Panc1 (cell line): ENCODE measurements around the gene NDC1. TPM values are rescaled to one million over a fixed set of nuclear protein-coding genes. Genes with fewer than 3 reads are reported as not detected.

Experiments used
- ATAC-seq: fragments of 200-7000 bp; cut with Tn5 transposase; 2 replicates; pipeline ENCODE4 v1.9.1; 2020; ENCODE audit warnings: mild to moderate bottlenecking, moderate library complexity
- BruUV-seq: library from RNA; stranded (reverse); fragments of 400-500 nt; replicated peaks from 2 replicates; lab custom pipeline; 2021; lab: Mats Ljungman, UMichigan
- CTCF ChIA-PET: fragments of 300-600 bp; sonication (Branson Sonifier 250); formaldehyde crosslinking; loops from one replicate; lab custom pipeline; 2022; ENCODE audit warnings: antibody characterized with exemption; lab: Charles Lee
- POLR2A ChIA-PET: fragments of 300-600 bp; sonication (Branson Sonifier 250); formaldehyde crosslinking; loops from one replicate; lab custom pipeline; 2022; ENCODE audit warnings: antibody characterized with exemption; lab: Charles Lee
- DNase-seq: peaks from one replicate; pipeline ENCODE4 v3.0.0-alpha.2; 2010; ENCODE audit warnings: low read depth, low spot score
- H3K27ac ChIP-seq: 2 replicates; pipeline ENCODE4 v1.5.1; 2011; ENCODE audit warnings: mild to moderate bottlenecking, low read length, inconsistent platforms
- H3K27me3 ChIP-seq: fragments of 200-500 bp; sonication (Bioruptor generic); 2 replicates; pipeline ENCODE4 v1.6.0; 2014; ENCODE audit warnings: low read length, inconsistent platforms; ENCODE audit not compliant: control insufficient read depth, insufficient read depth
- H3K36me3 ChIP-seq: fragments of 200-500 bp; sonication (Bioruptor generic); 2 replicates; pipeline ENCODE4 v1.5.1; 2014; ENCODE audit warnings: inconsistent platforms, mild to moderate bottlenecking, low read length, moderate library complexity; ENCODE audit not compliant: control insufficient read depth, insufficient read depth
- H3K4me1 ChIP-seq: 2 replicates; pipeline ENCODE4 v1.5.1; 2011; ENCODE audit warnings: inconsistent platforms, mild to moderate bottlenecking, low read length, moderate library complexity; ENCODE audit not compliant: control insufficient read depth, insufficient read depth
- H3K4me3 ChIP-seq, 2 experiments: 2 replicates each; pipeline ENCODE4 v1.5.1; 2011 to 2012; ENCODE audit warnings: low read depth in 2 of 2, low read length in 2 of 2, mild to moderate bottlenecking in 2 of 2, inconsistent platforms in 1 of 2, moderate library complexity in 1 of 2
- H3K9me3 ChIP-seq: fragments of 200-500 bp; sonication (Bioruptor generic); 2 replicates; pipeline ENCODE4 v1.5.1; 2014; ENCODE audit warnings: low read depth, mild to moderate bottlenecking, inconsistent platforms, low read length, moderate library complexity; ENCODE audit not compliant: control insufficient read depth, insufficient read depth
- CTCF ChIP-seq: fragments of 450-650 bp; IDR thresholded peaks from 2 replicates; pipeline ENCODE4 v1.5.1; 2017; ENCODE audit warnings: mild to moderate bottlenecking
- POLR2AphosphoS5 ChIP-seq: IDR thresholded peaks from 2 replicates; pipeline ENCODE4 v1.6.1; 2012; ENCODE audit warnings: mild to moderate bottlenecking, low read depth, low read length, moderate library complexity
- SIN3A ChIP-seq: IDR thresholded peaks from 2 replicates; pipeline ENCODE4 v1.6.1; 2012; ENCODE audit warnings: low read depth, mild to moderate bottlenecking, low read length, moderate library complexity, borderline replicate concordance; ENCODE audit not compliant: insufficient read depth
- TCF7L2 ChIP-seq: IDR thresholded peaks from 2 replicates; pipeline ENCODE4 v1.6.1; 2011; ENCODE audit warnings: mild to moderate bottlenecking, low read depth, low read length, inconsistent platforms
- in situ Hi-C: cut with HindIII; loops from 2 replicates; pipeline ENCODE4 v1.10.0; 2016; ENCODE audit warnings: low sequenced_read_pairs, low pct_unique_long_range_greater_than_20kb
- intact Hi-C: fragments of 100-400 bp; cut with micrococcal nuclease; formaldehyde crosslinking; loops from one replicate; pipeline ENCODE4 v1.10.0; 2022; ENCODE audit not compliant: unreplicated experiment
- total RNA-seq: library from RNA; stranded (reverse); gene quantifications from one replicate; pipeline ENCODE4 v1.2.1, GENCODE V29; 2021; ENCODE audit not compliant: unreplicated experiment
- TF ChIP-seq, protein P1 (sequence below), 2 experiments: IDR thresholded peaks; 2 replicates each; pipeline ENCODE4 v1.6.1; 2011 to 2012; ENCODE audit warnings: low read depth in 2 of 2, control low read depth in 1 of 2, low read length in 1 of 2, mild to moderate bottlenecking in 1 of 2, moderate library complexity in 1 of 2; ENCODE audit not compliant: insufficient read depth in 1 of 2

NDC1 gene
- total RNA-seq, 1 experiment from 2014 or later: 44.4 TPM

DNA sequence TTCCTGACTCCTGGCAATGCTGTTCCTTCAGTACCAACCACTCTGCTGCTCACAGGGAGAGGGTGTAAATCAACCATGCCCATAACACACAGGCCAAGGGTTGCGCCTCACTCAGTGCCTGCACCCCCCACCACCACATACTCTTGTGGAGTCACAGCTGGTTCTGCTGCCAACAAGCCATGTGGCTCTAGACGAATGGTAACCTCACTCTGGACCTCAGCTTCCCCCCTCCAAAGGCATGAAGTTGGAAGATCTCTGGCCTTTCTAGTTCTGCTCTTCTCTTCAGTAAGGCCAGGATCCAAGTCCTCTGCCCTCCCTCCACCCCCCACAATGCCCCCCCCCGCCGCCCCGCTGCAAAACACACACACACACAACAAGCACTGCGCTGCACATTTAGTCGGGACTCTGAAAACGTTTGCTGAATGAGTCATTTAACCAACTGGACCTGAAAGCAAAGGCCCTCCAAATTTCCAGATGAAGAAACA lies 97.4 kb downstream of the NDC1 start:
- no peak for ATAC-seq
- no peak overlapping the region for H3K27ac ChIP-seq
- POLR2A ChIA-PET: no interaction called here

GRCh38 chr1:53739109-53739681 lies 98.9 kb downstream of the NDC1 start, which contains the start of gene GLIS1:
Gene GLIS1, minus strand, starts transcription at chr1:53739164. Its CDS starts 1,100 bp downstream, at chr1:53738064.
- Histone ChIP-seq H3K27ac (no peak within 1 kb of the TSS), H3K4me1 (peaks cover 4% of the 10 kb centered on the region; the same call in 1 of the 2 replicates), H3K27me3 (peaks cover 14% of the 10 kb centered on the region), H3K36me3 (no peaks in the 10 kb centered on the region), H3K9me3 (no peaks in the 10 kb centered on the region), H3K4me3 (peak within 1 kb of the TSS; percentile 49 to 62)
- ATAC-seq: peak; percentile 98
- TF ChIP-seq POLR2AphosphoS5 (no peak), CTCF (no peak), TCF7L2 (no peak), SIN3A (no peak)
- TF ChIP-seq, protein P1, sequence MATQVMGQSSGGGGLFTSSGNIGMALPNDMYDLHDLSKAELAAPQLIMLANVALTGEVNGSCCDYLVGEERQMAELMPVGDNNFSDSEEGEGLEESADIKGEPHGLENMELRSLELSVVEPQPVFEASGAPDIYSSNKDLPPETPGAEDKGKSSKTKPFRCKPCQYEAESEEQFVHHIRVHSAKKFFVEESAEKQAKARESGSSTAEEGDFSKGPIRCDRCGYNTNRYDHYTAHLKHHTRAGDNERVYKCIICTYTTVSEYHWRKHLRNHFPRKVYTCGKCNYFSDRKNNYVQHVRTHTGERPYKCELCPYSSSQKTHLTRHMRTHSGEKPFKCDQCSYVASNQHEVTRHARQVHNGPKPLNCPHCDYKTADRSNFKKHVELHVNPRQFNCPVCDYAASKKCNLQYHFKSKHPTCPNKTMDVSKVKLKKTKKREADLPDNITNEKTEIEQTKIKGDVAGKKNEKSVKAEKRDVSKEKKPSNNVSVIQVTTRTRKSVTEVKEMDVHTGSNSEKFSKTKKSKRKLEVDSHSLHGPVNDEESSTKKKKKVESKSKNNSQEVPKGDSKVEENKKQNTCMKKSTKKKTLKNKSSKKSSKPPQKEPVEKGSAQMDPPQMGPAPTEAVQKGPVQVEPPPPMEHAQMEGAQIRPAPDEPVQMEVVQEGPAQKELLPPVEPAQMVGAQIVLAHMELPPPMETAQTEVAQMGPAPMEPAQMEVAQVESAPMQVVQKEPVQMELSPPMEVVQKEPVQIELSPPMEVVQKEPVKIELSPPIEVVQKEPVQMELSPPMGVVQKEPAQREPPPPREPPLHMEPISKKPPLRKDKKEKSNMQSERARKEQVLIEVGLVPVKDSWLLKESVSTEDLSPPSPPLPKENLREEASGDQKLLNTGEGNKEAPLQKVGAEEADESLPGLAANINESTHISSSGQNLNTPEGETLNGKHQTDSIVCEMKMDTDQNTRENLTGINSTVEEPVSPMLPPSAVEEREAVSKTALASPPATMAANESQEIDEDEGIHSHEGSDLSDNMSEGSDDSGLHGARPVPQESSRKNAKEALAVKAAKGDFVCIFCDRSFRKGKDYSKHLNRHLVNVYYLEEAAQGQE (IDR thresholded peaks at IDR 0.05; ENCODE audit: insufficient read depth in 1 of 2, low read depth in 2 of 2, low read length in 1 of 2): no peak
- no peak for DNase-seq
- ChIA-PET POLR2A (no interaction called here), CTCF (no interaction called here)
- in situ Hi-C loops (no loop called here), intact Hi-C loops (no loop called here)
- no TSS peak for BruUV-seq

More for the DNA sequence above, 97.4 kb downstream of the NDC1 start:
- TF ChIP-seq, protein P1 (IDR thresholded peaks at IDR 0.05; ENCODE audit: insufficient read depth in 1 of 2, low read depth in 2 of 2, low read length in 1 of 2): no peak
- no peak for TF ChIP-seq CTCF
- TF ChIP-seq POLR2AphosphoS5: no peak
- no peak for TF ChIP-seq SIN3A
- no peak for TF ChIP-seq TCF7L2
- DNase-seq: no peak
- in situ Hi-C loops (no loop called here), intact Hi-C loops (no loop called here)
- no peak overlapping the region for H3K4me3 ChIP-seq
- no peaks in the 10 kb centered on the region for H3K9me3 ChIP-seq
- CTCF ChIA-PET: interaction anchor here (0.6 kb wide), 1 partner anchor 121 kb away, joined by 5 read pairs; no protein-coding TSS in a partner anchor
- H3K27me3 ChIP-seq: peaks cover 14% of the 10 kb centered on the region
- H3K4me1 ChIP-seq: peaks cover 4% of the 10 kb centered on the region; the same call in 1 of the 2 replicates
- no peaks in the 10 kb centered on the region for H3K36me3 ChIP-seq
- BruUV-seq: no TSS peak
